Gastrocnemius medialis (tissue), 4 donors: ENCODE data around the gene FERMT2. TPM values are rescaled to one million over a fixed set of nuclear protein-coding genes. Genes with fewer than 3 reads are reported as not detected.
A peak's percentile ranks its signal among the peaks of the same experiment; 100 is the strongest.

Source experiments
- ATAC-seq, 2 donors: fragments of 150-250 bp; one replicate each; pipeline ENCODE4 v1.9.1; 2016
- DNase-seq, 2 donors: peaks; one replicate each; pipeline ENCODE4 v3.0.0-alpha.2; 2019
- H3K27ac ChIP-seq, 4 donors: fragments of 200-600 bp; sonication (generic); 1 replicate in 1 of 4; 2 replicates in 3 of 4; pipeline ENCODE4 v1.5.1; 2016 to 2018; ENCODE audit warnings: mild to moderate bottlenecking in 2 of 4, moderate library complexity in 1 of 4
- H3K27me3 ChIP-seq, 3 donors: fragments of 200-600 bp; sonication (generic) in 2 of 3; 1 replicate in 1 of 3; 2 replicates in 2 of 3; pipeline versions ENCODE4 v1.5.1 to v1.6.0; 2016 to 2019; ENCODE audit warnings: mild to moderate bottlenecking in 1 of 3, moderate library complexity in 1 of 3
- H3K36me3 ChIP-seq, 2 donors: fragments of 200-600 bp; sonication (generic) in 1 of 2; one replicate each; pipeline ENCODE4 v1.5.1; 2017 to 2018
- H3K4me1 ChIP-seq, 2 donors: fragments of 200-600 bp; sonication (generic) in 1 of 2; one replicate each; pipeline ENCODE4 v1.5.1; 2016 to 2017; ENCODE audit warnings: mild to moderate bottlenecking in 2 of 2
- H3K4me3 ChIP-seq, 4 donors: fragments of 200-600 bp; sonication (generic) in 3 of 4; 1 replicate in 1 of 4; 2 replicates in 3 of 4; pipeline ENCODE4 v1.5.1; 2016 to 2019; ENCODE audit warnings: mild to moderate bottlenecking in 2 of 4
- H3K9me3 ChIP-seq, 3 donors: fragments of 200-600 bp; sonication (generic) in 2 of 3; 1 replicate in 1 of 3; 2 replicates in 2 of 3; pipeline ENCODE4 v1.5.1; 2016 to 2019
- CTCF ChIP-seq, 5 experiments: fragments of 450-650 bp in 3 of 5; fragments of 200-600 bp in 2 of 5; sonication (generic) in 2 of 5; IDR thresholded peaks in 4 of 5; conservative IDR thresholded peaks in 1 of 5; 1 replicate in 4 of 5; 2 replicates in 1 of 5; pipeline ENCODE4 v1.5.1; 2016 to 2019; ENCODE audit warnings: antibody characterized with exemption in 5 of 5, mild to moderate bottlenecking in 3 of 5, moderate library complexity in 3 of 5
- POLR2A ChIP-seq, 2 donors: fragments of 450-650 bp; IDR thresholded peaks; one replicate each; pipeline ENCODE4 v1.6.1; 2017; ENCODE audit warnings: antibody characterized with exemption in 2 of 2, mild to moderate bottlenecking in 2 of 2, moderate library complexity in 2 of 2
- in situ Hi-C, 4 donors: fragments of 200-750 bp; cut with MboI; loops; one replicate each; pipeline versions ENCODE4 v1.15.0 to v1.8.0; 2017; ENCODE audit warnings: low sequenced_read_pairs in 4 of 4
- intact Hi-C: fragments of 100-400 bp; cut with DNase I; formaldehyde crosslinking; loops from one replicate; pipeline ENCODE4 v1.15.1; 2023; ENCODE audit warnings: low total_unique reads
- total RNA-seq, 4 donors: library from RNA; depleted of rRNA; stranded (reverse); fragments of >200 nt; gene quantifications; one replicate each; pipeline versions ENCODE4 v1.1.0 to v1.2.3, GENCODE V29; 2016

Gene FERMT2
- total RNA-seq, 4 donors from 2014 or later = 44.0 to 75.9 (median 59.7) TPM

GRCh38 chr14:52911904-52912303 is 38.9 kb downstream of the FERMT2 start:
- no peak for ATAC-seq

GRCh38 chr14:52910572-52910971 is 40.3 kb downstream of the FERMT2 start:
- DNase-seq (no peak), ATAC-seq (no peak)
- H3K9me3 ChIP-seq = no peaks in the 10 kb centered on the region
- no peaks in the 10 kb centered on the region for H3K36me3 ChIP-seq
- in situ Hi-C loops = no loop called here
- intact Hi-C loops = no loop called here
- H3K4me1 ChIP-seq = peaks cover 16 to 17% of the 10 kb centered on the region in 2 donors
- H3K27ac ChIP-seq = peak overlapping the region in 2 of 4 donors; percentile 14 to 30
- no peak for TF ChIP-seq CTCF (IDR thresholded peaks at IDR 0.05 in 4 of 5, conservative IDR thresholded peaks at IDR 0.05 in 1 of 5)
- TF ChIP-seq POLR2A (IDR thresholded peaks at IDR 0.05) = no peak
- H3K27me3 ChIP-seq = no peaks in the 10 kb centered on the region
- H3K4me3 ChIP-seq = no peak overlapping the region

More at GRCh38 chr14:52911904-52912303, 38.9 kb downstream of the FERMT2 start:
- Histone ChIP-seq H3K4me1 (peaks cover 8 to 17% of the 10 kb centered on the region in 2 donors), H3K36me3 (no peaks in the 10 kb centered on the region), H3K4me3 (no peak overlapping the region), H3K27me3 (no peaks in the 10 kb centered on the region), H3K27ac (peak overlapping the region in 1 of 4 donors; percentile 2), H3K9me3 (no peaks in the 10 kb centered on the region)
- in situ Hi-C loops = no loop called here
- TF ChIP-seq CTCF (IDR thresholded peaks at IDR 0.05 in 4 of 5, conservative IDR thresholded peaks at IDR 0.05 in 1 of 5) = no peak
- TF ChIP-seq POLR2A (IDR thresholded peaks at IDR 0.05) = no peak
- no peak for DNase-seq
- intact Hi-C loops = no loop called here

- Histone ChIP-seq H3K36me3 (no peaks in the 10 kb centered on the region), H3K4me1 (peaks cover 21 to 22% of the 10 kb centered on the region in 2 donors), H3K27me3 (no peaks in the 10 kb centered on the region), H3K9me3 (no peaks in the 10 kb centered on the region), H3K4me3 (no peak overlapping the region), H3K27ac (no peak overlapping the region)
- no peak for TF ChIP-seq POLR2A (IDR thresholded peaks at IDR 0.05)
- in situ Hi-C loops = no loop called here
- DNase-seq (no peak), ATAC-seq (no peak)
- intact Hi-C loops = no loop called here
Observed at GRCh38 chr14:52907949-52908348, 42.9 kb downstream of the FERMT2 start.

GRCh38 chr14:52906141-52906601 is 44.7 kb downstream of the FERMT2 start:
- intact Hi-C loops (no loop called here), in situ Hi-C loops (no loop called here)
- Histone ChIP-seq H3K9me3 (no peaks in the 10 kb centered on the region), H3K36me3 (peaks cover 0 to 5% of the 10 kb centered on the region in 2 donors), H3K27me3 (no peaks in the 10 kb centered on the region), H3K4me1 (peaks cover 20 to 29% of the 10 kb centered on the region in 2 donors), H3K27ac (peak overlapping the region; percentile 25 to 69 (median 62)), H3K4me3 (no peak overlapping the region)
- no peak for TF ChIP-seq POLR2A (IDR thresholded peaks at IDR 0.05)
- TF ChIP-seq CTCF (IDR thresholded peaks at IDR 0.05 in 4 of 5, conservative IDR thresholded peaks at IDR 0.05 in 1 of 5) = no peak
- no peak for DNase-seq
- ATAC-seq = peak; percentile 30 to 41

GRCh38 chr14:52902971-52903619 is 47.8 kb downstream of the FERMT2 start:
- ATAC-seq = peak; percentile 33 to 53
- peaks cover 10 to 25% of the 10 kb centered on the region in 2 donors for H3K4me1 ChIP-seq
- in situ Hi-C loops (no loop called here), intact Hi-C loops (no loop called here)
- TF ChIP-seq POLR2A (IDR thresholded peaks at IDR 0.05) = no peak
- TF ChIP-seq CTCF (IDR thresholded peaks at IDR 0.05 in 4 of 5, conservative IDR thresholded peaks at IDR 0.05 in 1 of 5) = no peak
- H3K4me3 ChIP-seq = no peak overlapping the region
- no peak for DNase-seq
- H3K9me3 ChIP-seq = no peaks in the 10 kb centered on the region
- peaks cover 0 to 5% of the 10 kb centered on the region in 2 donors for H3K36me3 ChIP-seq
- no peaks in the 10 kb centered on the region for H3K27me3 ChIP-seq
- H3K27ac ChIP-seq = peak overlapping the region in 3 of 4 donors; percentile 4 to 29 (median 6)
